Ovary (tissue), 3 donors: ENCODE measurements around the gene DAB2.

Experiments
- CTCF ChIP-seq, 3 donors: fragments of 450-650 bp in 2 of 3; fragments of 200-600 bp in 1 of 3; IDR thresholded peaks; one replicate each; pipeline versions ENCODE4 v1.5.1 to v1.8.0; 2016 to 2022; ENCODE audit warnings: antibody characterized with exemption in 3 of 3, mild to moderate bottlenecking in 1 of 3
- EP300 ChIP-seq: sonication (generic); formaldehyde crosslinking; IDR thresholded peaks from one replicate; pipeline ENCODE4 v1.6.1; 2017; ENCODE audit warnings: antibody characterized with exemption
- POLR2A ChIP-seq: fragments of 450-650 bp; IDR thresholded peaks from one replicate; pipeline ENCODE4 v1.6.1; 2017; ENCODE audit warnings: antibody characterized with exemption, mild to moderate bottlenecking, moderate library complexity
- donor health status: DM: no; HTN: no; CAD: no.

DNA sequence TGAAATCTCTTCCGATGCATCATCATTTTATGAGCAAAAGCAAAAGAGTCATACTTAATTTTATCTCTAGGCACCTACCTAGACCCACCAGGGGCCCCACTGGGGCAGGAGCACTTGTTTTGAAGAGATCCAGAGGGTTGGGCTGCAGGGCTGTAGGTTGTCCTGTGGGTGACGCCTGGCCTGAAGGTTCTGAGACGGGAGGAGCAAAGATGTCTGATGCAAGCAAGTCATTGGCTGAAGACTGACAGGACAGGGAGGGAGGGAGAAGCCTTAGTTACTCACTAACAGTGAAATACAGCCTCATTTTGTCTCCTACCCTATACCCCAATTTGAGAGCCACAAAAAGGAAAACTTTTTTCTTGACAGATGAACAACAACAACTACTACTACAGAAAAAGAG is 43.4 kb downstream of the DAB2 start:
- TF ChIP-seq POLR2A (no peak), CTCF (IDR thresholded peaks at IDR 0.05) (no peak), EP300 (no peak)
